SK-N-SH (cell line): Measurements from ENCODE around the gene EZH1. TPM values are rescaled to one million over a fixed set of nuclear protein-coding genes. Genes with fewer than 3 reads are reported as not detected.

ENCODE experiments used
- CTCF ChIA-PET: fragments of 300-600, 350-600 bp; formaldehyde crosslinking; extraction: SDS; loops from one replicate; lab custom pipeline; 2021; lab: Yijun Ruan, JAX
- POLR2A ChIA-PET: fragments of 350-600 bp; sonication (Branson Sonifier 250); formaldehyde crosslinking; extraction: SDS; loops from one replicate; lab custom pipeline; 2020; ENCODE audit warnings: antibody characterized with exemption, inconsistent platforms; lab: Yijun Ruan, JAX
- DNase-seq: peaks from one replicate; pipeline ENCODE4 v3.0.0; 2012
- H2AFZ ChIP-seq: fragments of 200-600 bp; sonication (generic); 2 replicates; pipeline ENCODE4 v1.8.1; 2016; ENCODE audit warnings: antibody characterized with exemption, mild to moderate bottlenecking, low read depth
- H3F3A ChIP-seq: fragments of 200-600 bp; sonication (generic); replicated peaks from 2 replicates; pipeline ENCODE3; 2016; ENCODE audit warnings: antibody characterized with exemption, mild to moderate bottlenecking; ENCODE audit not compliant: insufficient read depth
- H3K27ac ChIP-seq, 2 experiments: fragments of 200-500 bp in 1 of 2; fragments of 200-600 bp in 1 of 2; sonication (Bioruptor generic) in 1 of 2; sonication (generic), shearing (Covaris generic) in 1 of 2; 2 replicates each; pipeline versions ENCODE4 v1.5.1 to v1.6.1; 2014 to 2016; ENCODE audit warnings: low read depth in 2 of 2, inconsistent platforms in 1 of 2, low read length in 1 of 2, mild to moderate bottlenecking in 1 of 2, mixed read lengths in 1 of 2
- H3K27me3 ChIP-seq: fragments of 200-600 bp; sonication (generic), shearing (Covaris generic); 2 replicates; pipeline ENCODE4 v1.6.1; 2016; ENCODE audit warnings: mixed run types; ENCODE audit not compliant: insufficient read depth
- H3K36me3 ChIP-seq, 2 experiments: fragments of 200-500 bp in 1 of 2; fragments of 200-600 bp in 1 of 2; sonication (Bioruptor generic) in 1 of 2; sonication (generic) in 1 of 2; replicated peaks in 1 of 2; 2 replicates each; pipeline versions ENCODE3 to v1.5.1; 2014 to 2016; ENCODE audit warnings: low read length in 1 of 2, mild to moderate bottlenecking in 1 of 2; ENCODE audit not compliant: insufficient read depth in 2 of 2, control insufficient read depth in 1 of 2
- H3K4me1 ChIP-seq, 2 experiments: fragments of 200-500 bp in 1 of 2; fragments of 200-600 bp in 1 of 2; sonication (Bioruptor generic) in 1 of 2; sonication (generic), shearing (Covaris generic) in 1 of 2; 2 replicates each; pipeline versions ENCODE4 v1.5.1 to v1.6.1; 2014 to 2016; ENCODE audit warnings: low read depth in 1 of 2, low read length in 1 of 2, mixed run types in 1 of 2; ENCODE audit not compliant: insufficient read depth in 2 of 2, control insufficient read depth in 1 of 2
- H3K4me2 ChIP-seq: fragments of 200-600 bp; sonication (generic), shearing (Covaris generic); 2 replicates; pipeline ENCODE4 v1.6.1; 2017; ENCODE audit warnings: mixed run types
- H3K4me3 ChIP-seq, 2 experiments: fragments of 200-500 bp in 1 of 2; fragments of 200-600 bp in 1 of 2; sonication (Bioruptor generic) in 1 of 2; sonication (generic), shearing (Covaris generic) in 1 of 2; 2 replicates each; pipeline versions ENCODE4 v1.5.1 to v1.8.1; 2014 to 2016; ENCODE audit warnings: low read depth in 2 of 2, inconsistent platforms in 1 of 2, low read length in 1 of 2, mild to moderate bottlenecking in 1 of 2, mixed read lengths in 1 of 2, moderate library complexity in 1 of 2
- H3K79me2 ChIP-seq: fragments of 200-600 bp; sonication (generic); 2 replicates; pipeline ENCODE4 v1.8.1; 2017; ENCODE audit warnings: mild to moderate bottlenecking; ENCODE audit not compliant: insufficient read depth
- H3K9ac ChIP-seq: fragments of 200-600 bp; sonication (generic); 2 replicates; pipeline ENCODE4 v1.6.1; 2017; ENCODE audit warnings: mixed run types
- H3K9me2 ChIP-seq: fragments of 200-600 bp; sonication (generic); 2 replicates; pipeline ENCODE4 v1.6.1; 2017; ENCODE audit warnings: mixed run types
- H3K9me3 ChIP-seq: fragments of 200-600 bp; sonication (generic); 2 replicates; pipeline ENCODE4 v1.6.1; 2017; ENCODE audit warnings: mixed run types, mild to moderate bottlenecking, moderate library complexity
- H4K20me1 ChIP-seq: fragments of 200-600 bp; sonication (generic); 2 replicates; pipeline ENCODE4 v1.6.1; 2017; ENCODE audit warnings: mild to moderate bottlenecking, mixed run types; ENCODE audit not compliant: insufficient read depth
- CHD2 ChIP-seq: fragments of 150-350 bp; IDR thresholded peaks from 2 replicates; pipeline ENCODE4 v1.6.1; 2018; ENCODE audit warnings: low read length; ENCODE audit not compliant: partially characterized antibody
- ELF1 ChIP-seq: IDR thresholded peaks from 2 replicates; pipeline ENCODE4 v1.4.0; 2012
- EP300 ChIP-seq, 2 experiments: IDR thresholded peaks; 2 replicates each; pipeline versions ENCODE4 v1.4.0 to v1.6.1; 2012; ENCODE audit warnings: borderline replicate concordance in 1 of 2, low read depth in 1 of 2, low read length in 1 of 2
- FOXM1 ChIP-seq: IDR thresholded peaks from 2 replicates; pipeline ENCODE4 v1.4.0; 2012; ENCODE audit warnings: low read depth, mild to moderate bottlenecking
- GABPA ChIP-seq: IDR thresholded peaks from 2 replicates; pipeline ENCODE4 v1.4.0; 2012; ENCODE audit warnings: low read depth, mild to moderate bottlenecking
- GATA2 ChIP-seq: sonication (generic); formaldehyde crosslinking; IDR thresholded peaks from 2 replicates; pipeline ENCODE4 v1.5.0; 2020; ENCODE audit warnings: mild to moderate bottlenecking, missing genetic modification reagents
- JUND ChIP-seq: IDR thresholded peaks from 2 replicates; pipeline ENCODE4 v1.4.0; 2012
- MXI1 ChIP-seq: IDR thresholded peaks from 2 replicates; pipeline ENCODE4 v1.6.1; 2012; ENCODE audit warnings: mild to moderate bottlenecking, low read depth, low read length, improper control_type of control experiment
- NFIC ChIP-seq: IDR thresholded peaks from 2 replicates; pipeline ENCODE4 v1.4.0; 2012; ENCODE audit warnings: borderline replicate concordance
- NRF1 ChIP-seq: IDR thresholded peaks from 2 replicates; pipeline ENCODE4 v1.6.1; 2012; ENCODE audit warnings: low read depth, mild to moderate bottlenecking, low read length
- RAD21 ChIP-seq: IDR thresholded peaks from 2 replicates; pipeline ENCODE4 v1.6.1; 2012; ENCODE audit warnings: mild to moderate bottlenecking, low read length
- RCOR1 ChIP-seq: fragments of 150-350 bp; IDR thresholded peaks from 2 replicates; pipeline ENCODE4 v1.6.1; 2017; ENCODE audit warnings: antibody characterized with exemption, low read length
- RFX5 ChIP-seq: IDR thresholded peaks from 2 replicates; pipeline ENCODE4 v1.6.1; 2012; ENCODE audit warnings: mild to moderate bottlenecking, improper control_type of control experiment, low read length
- TCF12 ChIP-seq: IDR thresholded peaks from 2 replicates; pipeline ENCODE4 v1.4.0; 2012
- TEAD4 ChIP-seq: IDR thresholded peaks from 2 replicates; pipeline ENCODE4 v1.4.0; 2012; ENCODE audit warnings: mild to moderate bottlenecking, borderline replicate concordance; ENCODE audit not compliant: insufficient read depth
- YY1 ChIP-seq: IDR thresholded peaks from 2 replicates; pipeline ENCODE4 v1.4.0; 2012; ENCODE audit warnings: low read depth, mild to moderate bottlenecking
- WGBS: methylation state at CpG from one replicate; pipeline ENCODE4 v1.1.6; 2017; ENCODE audit warnings: low lambda C conversion rate; 5-methylcytosine and 5-hydroxymethylcytosine counted together
- polyA plus RNA-seq, 3 experiments: library from polyadenylated mRNA; depleted of rRNA; stranded (reverse); fragments of >200 nt; gene quantifications; 2 replicates each; pipeline ENCODE4 v1.2.3, GENCODE V29; 2012
- TF ChIP-seq, protein P1 (sequence below): IDR thresholded peaks from 2 replicates; pipeline ENCODE4 v1.4.0; 2012; ENCODE audit warnings: low read depth
- TF ChIP-seq, protein P2 (sequence below): IDR thresholded peaks from 2 replicates; pipeline ENCODE4 v1.6.1; 2012; ENCODE audit warnings: mild to moderate bottlenecking, low read depth, low read length, moderate library complexity
- TF ChIP-seq, protein P3 (sequence below): IDR thresholded peaks from 2 replicates; pipeline ENCODE4 v1.4.0; 2012; ENCODE audit warnings: low read depth, borderline replicate concordance
- TF ChIP-seq, protein P4 (sequence below): fragments of 150-350 bp; IDR thresholded peaks from 2 replicates; pipeline ENCODE4 v1.6.1; 2017; ENCODE audit warnings: antibody characterized with exemption, low read length, low read depth, borderline replicate concordance
- TF ChIP-seq, protein P5 (sequence below): fragments of 150-350 bp; IDR thresholded peaks from 2 replicates; pipeline ENCODE4 v1.6.1; 2016; ENCODE audit warnings: mild to moderate bottlenecking, low read depth, low read length
- TF ChIP-seq, protein P6 (sequence below): IDR thresholded peaks from 2 replicates; pipeline ENCODE4 v1.4.0; 2012; ENCODE audit warnings: low read depth, borderline replicate concordance

The EZH1 gene
- polyA plus RNA-seq, 1 of the 3 experiments (the other 2 are of a cell fraction), result 28.6 TPM

DNA sequence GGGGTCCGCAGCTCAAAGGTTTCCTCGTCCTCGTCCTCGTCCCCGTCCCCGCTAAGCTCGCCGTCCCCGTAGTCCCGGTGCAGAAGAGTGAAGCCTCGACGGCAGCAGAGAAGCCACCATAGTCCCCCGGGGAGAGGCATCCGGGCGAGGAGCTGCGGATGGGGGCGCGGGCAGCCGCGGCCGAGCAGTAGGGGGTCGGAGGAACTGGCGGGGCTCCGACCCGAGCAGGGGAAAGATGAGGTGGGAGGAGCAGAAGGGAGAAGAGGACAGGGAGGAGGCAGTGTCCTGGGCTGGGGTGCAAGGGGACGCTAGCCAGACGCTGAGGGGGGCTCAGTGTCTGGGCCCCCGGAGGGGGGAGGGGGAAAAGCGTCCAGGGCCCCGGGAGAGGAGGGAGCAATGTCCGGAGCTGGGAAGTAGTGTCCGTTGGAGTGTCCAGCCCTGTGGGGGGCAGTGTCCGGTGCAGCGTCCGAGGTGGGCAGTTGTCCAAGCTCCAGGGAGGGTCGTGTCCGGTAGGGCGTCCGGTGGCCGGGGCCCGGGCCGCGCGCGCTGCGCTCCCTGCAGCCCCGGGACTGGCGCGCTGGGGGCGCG is 68.3 kb downstream of the EZH1 start, which contains the start of gene PLEKHH3:
Gene PLEKHH3, minus strand, starts transcription at position 571 of the 588 bp plus-strand sequence. Its CDS starts 431 bp downstream, at position 140.
- H3K9me3 ChIP-seq, result no peaks in the 10 kb centered on the region
- under 1% methylated on average over 31 of the region's 51 CpGs for WGBS
- H3K4me2 ChIP-seq, result peak within 1 kb of the TSS; percentile 99
- no peaks in the 10 kb centered on the region for H3K9me2 ChIP-seq
- H3K36me3 ChIP-seq, result peaks cover 17 to 20% of the 10 kb centered on the region in 2 experiments
- POLR2A ChIA-PET, result interaction anchor here (0.8 to 6.0 kb wide), 9 partner anchors 9 to 140 kb away, joined by 3 to 63 read pairs (median 8); partner anchors contain the start of genes PSMC3IP, RETREG3, TUBG1 and TUBG2
- peaks cover 20% of the 10 kb centered on the region for H4K20me1 ChIP-seq
- CTCF ChIA-PET, result interaction anchor here (0.9 to 8.9 kb wide), 10 partner anchors 13 to 251 kb away, joined by 3 to 221 read pairs (median 5); partner anchors contain the start of genes PSMC3IP, RETREG3, TUBG1 and TUBG2
- peak within 1 kb of the TSS; percentile 66; the same call in 1 of the 2 replicates for H2AFZ ChIP-seq
- no peaks in the 10 kb centered on the region for H3K27me3 ChIP-seq
- H3K4me3 ChIP-seq, result peak within 1 kb of the TSS; percentile 91 to 98
- peaks cover 15 to 49% of the 10 kb centered on the region in 2 experiments for H3K4me1 ChIP-seq
- peaks cover 41% of the 10 kb centered on the region for H3K79me2 ChIP-seq
- H3K9ac ChIP-seq, result peak within 1 kb of the TSS; percentile 83
- DNase-seq, result no peak
- peak within 1 kb of the TSS; percentile 87 to 99 for H3K27ac ChIP-seq
- H3F3A ChIP-seq, result peaks cover 25% of the 10 kb centered on the region
- TF ChIP-seq MXI1 (no peak), JUND (no peak), EP300 (IDR thresholded peaks at IDR 0.05; ENCODE audit: borderline replicate concordance in 1 of 2, low read depth in 1 of 2, low read length in 1 of 2) (0 out of 4 replicates have a peak, but pooled peaks of 1 of the 2 experiments have one; percentile 20), RFX5 (no peak), YY1 (no peak), NRF1 (no peak), CHD2 (no peak), TEAD4 (no peak), GATA2 (CRISPR knock-in tag) (no peak), NFIC (0 out of 2 replicates have a peak, but pooled peaks have one; percentile 8), RCOR1 (no peak), FOXM1 (no peak), ELF1 (no peak), GABPA (no peak; the same call in 1 of the 2 replicates), TCF12 (peak; percentile 23; the same call in 1 of the 2 replicates), RAD21 (peak; percentile 5; the same call in 1 of the 2 replicates)
- TF ChIP-seq, protein P1, sequence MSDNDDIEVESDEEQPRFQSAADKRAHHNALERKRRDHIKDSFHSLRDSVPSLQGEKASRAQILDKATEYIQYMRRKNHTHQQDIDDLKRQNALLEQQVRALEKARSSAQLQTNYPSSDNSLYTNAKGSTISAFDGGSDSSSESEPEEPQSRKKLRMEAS, result no peak
- TF ChIP-seq, protein P2, sequence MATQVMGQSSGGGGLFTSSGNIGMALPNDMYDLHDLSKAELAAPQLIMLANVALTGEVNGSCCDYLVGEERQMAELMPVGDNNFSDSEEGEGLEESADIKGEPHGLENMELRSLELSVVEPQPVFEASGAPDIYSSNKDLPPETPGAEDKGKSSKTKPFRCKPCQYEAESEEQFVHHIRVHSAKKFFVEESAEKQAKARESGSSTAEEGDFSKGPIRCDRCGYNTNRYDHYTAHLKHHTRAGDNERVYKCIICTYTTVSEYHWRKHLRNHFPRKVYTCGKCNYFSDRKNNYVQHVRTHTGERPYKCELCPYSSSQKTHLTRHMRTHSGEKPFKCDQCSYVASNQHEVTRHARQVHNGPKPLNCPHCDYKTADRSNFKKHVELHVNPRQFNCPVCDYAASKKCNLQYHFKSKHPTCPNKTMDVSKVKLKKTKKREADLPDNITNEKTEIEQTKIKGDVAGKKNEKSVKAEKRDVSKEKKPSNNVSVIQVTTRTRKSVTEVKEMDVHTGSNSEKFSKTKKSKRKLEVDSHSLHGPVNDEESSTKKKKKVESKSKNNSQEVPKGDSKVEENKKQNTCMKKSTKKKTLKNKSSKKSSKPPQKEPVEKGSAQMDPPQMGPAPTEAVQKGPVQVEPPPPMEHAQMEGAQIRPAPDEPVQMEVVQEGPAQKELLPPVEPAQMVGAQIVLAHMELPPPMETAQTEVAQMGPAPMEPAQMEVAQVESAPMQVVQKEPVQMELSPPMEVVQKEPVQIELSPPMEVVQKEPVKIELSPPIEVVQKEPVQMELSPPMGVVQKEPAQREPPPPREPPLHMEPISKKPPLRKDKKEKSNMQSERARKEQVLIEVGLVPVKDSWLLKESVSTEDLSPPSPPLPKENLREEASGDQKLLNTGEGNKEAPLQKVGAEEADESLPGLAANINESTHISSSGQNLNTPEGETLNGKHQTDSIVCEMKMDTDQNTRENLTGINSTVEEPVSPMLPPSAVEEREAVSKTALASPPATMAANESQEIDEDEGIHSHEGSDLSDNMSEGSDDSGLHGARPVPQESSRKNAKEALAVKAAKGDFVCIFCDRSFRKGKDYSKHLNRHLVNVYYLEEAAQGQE, result no peak
- TF ChIP-seq, protein P3, sequence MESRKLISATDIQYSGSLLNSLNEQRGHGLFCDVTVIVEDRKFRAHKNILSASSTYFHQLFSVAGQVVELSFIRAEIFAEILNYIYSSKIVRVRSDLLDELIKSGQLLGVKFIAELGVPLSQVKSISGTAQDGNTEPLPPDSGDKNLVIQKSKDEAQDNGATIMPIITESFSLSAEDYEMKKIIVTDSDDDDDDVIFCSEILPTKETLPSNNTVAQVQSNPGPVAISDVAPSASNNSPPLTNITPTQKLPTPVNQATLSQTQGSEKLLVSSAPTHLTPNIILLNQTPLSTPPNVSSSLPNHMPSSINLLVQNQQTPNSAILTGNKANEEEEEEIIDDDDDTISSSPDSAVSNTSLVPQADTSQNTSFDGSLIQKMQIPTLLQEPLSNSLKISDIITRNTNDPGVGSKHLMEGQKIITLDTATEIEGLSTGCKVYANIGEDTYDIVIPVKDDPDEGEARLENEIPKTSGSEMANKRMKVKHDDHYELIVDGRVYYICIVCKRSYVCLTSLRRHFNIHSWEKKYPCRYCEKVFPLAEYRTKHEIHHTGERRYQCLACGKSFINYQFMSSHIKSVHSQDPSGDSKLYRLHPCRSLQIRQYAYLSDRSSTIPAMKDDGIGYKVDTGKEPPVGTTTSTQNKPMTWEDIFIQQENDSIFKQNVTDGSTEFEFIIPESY, result 0 out of 2 replicates have a peak, but pooled peaks have one; percentile 13
- TF ChIP-seq, protein P4, sequence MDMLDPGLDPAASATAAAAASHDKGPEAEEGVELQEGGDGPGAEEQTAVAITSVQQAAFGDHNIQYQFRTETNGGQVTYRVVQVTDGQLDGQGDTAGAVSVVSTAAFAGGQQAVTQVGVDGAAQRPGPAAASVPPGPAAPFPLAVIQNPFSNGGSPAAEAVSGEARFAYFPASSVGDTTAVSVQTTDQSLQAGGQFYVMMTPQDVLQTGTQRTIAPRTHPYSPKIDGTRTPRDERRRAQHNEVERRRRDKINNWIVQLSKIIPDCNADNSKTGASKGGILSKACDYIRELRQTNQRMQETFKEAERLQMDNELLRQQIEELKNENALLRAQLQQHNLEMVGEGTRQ, result no peak
- TF ChIP-seq, protein P5, sequence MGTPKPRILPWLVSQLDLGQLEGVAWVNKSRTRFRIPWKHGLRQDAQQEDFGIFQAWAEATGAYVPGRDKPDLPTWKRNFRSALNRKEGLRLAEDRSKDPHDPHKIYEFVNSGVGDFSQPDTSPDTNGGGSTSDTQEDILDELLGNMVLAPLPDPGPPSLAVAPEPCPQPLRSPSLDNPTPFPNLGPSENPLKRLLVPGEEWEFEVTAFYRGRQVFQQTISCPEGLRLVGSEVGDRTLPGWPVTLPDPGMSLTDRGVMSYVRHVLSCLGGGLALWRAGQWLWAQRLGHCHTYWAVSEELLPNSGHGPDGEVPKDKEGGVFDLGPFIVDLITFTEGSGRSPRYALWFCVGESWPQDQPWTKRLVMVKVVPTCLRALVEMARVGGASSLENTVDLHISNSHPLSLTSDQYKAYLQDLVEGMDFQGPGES, result no peak
- TF ChIP-seq, protein P6, sequence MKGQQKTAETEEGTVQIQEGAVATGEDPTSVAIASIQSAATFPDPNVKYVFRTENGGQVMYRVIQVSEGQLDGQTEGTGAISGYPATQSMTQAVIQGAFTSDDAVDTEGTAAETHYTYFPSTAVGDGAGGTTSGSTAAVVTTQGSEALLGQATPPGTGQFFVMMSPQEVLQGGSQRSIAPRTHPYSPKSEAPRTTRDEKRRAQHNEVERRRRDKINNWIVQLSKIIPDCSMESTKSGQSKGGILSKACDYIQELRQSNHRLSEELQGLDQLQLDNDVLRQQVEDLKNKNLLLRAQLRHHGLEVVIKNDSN, result no peak
